Measurements from ENCODE around the gene ELP2.

The ELP2 gene

DNA sequence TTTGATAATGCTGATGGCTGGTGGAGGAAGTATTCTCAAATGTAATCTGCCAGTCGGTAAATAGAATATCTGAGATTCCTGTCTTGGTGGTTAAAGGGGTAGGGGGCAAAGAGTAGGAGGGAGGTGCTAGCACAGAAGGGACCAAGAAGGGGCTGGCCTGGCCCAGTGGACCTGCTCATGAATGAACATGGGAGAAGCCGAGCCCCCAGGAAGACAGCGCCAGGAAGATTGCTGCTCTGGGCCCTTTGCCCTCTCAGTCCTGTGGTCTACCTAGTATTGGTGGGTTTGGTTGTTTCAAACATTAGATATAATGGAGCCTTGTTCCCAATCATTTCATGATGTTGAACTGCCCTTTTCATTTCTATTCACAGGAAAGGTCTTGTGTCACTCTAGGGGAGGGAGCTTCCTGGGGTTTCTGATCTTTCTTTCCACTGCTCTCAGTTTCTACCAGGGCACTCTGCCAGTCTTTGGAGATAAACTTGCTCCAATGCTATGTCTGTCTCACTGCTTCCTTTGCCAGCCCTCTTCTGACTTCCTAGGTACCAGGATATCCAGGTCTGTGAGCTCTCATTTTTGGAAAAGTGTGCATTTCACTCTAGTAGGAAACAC, 52.3 kb downstream of the ELP2 start:
- POLR2A ChIA-PET, result no interaction called here
- Histone ChIP-seq H3K4me1 (ENCODE audit: control insufficient read depth, insufficient read depth, low read length) (no peaks in the 10 kb centered on the region), H3K27ac (ENCODE audit: extremely low read depth, low read depth, low read length) (no peak overlapping the region), H3K9me3 (ENCODE audit: control insufficient read depth, insufficient read depth, low read depth, low read length) (no peaks in the 10 kb centered on the region), H3K4me3 (ENCODE audit: low read depth, low read length) (no peak overlapping the region), H3K36me3 (ENCODE audit: control insufficient read depth in 2 of 2, insufficient read depth in 1 of 2, low read length in 2 of 2) (peaks cover 0 to 10% of the 10 kb centered on the region in 2 experiments; a peak in 1 of 3 replicates)
- CTCF ChIA-PET, result interaction anchor here (0.6 to 1.6 kb wide), 2 partner anchors 98 to 103 kb away, joined by 3 read pairs; no protein-coding TSS in a partner anchor
- TF ChIP-seq ZNF335 (tag by site-specific recombination; conservative IDR thresholded peaks at IDR 0.05), result no peak
- TF ChIP-seq PRDM1 (tag by site-specific recombination; IDR thresholded peaks at IDR 0.05), result 0 out of 2 replicates have a peak, but pooled peaks have one; percentile 16

DNA sequence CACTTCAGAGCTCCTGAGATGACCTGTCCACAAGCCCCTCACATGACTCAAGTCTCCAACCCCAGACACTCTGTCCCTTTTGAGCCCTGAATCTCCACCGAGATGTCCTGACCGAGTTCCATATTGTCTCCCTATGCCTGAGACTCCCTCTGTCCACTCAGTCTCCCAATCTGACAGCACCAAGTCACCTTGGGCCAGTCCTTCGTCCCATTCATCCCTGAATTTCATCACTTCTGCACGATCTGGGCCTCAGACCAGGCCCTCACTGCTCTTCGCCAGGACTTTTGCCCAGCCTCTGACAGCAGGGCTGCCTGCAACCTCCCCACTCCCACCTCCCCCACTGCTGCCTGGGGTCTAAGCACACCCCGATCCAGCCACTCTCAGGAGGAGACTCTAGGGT, 53.3 kb downstream of the ELP2 start:
- H3K4me1 ChIP-seq (ENCODE audit: control insufficient read depth, insufficient read depth, low read length), result no peaks in the 10 kb centered on the region

More for the DNA sequence above, 53.3 kb downstream of the ELP2 start:
- Histone ChIP-seq H3K36me3 (ENCODE audit: control insufficient read depth in 2 of 2, insufficient read depth in 1 of 2, low read length in 2 of 2) (peaks cover 0 to 3% of the 10 kb centered on the region in 2 experiments; a peak in 1 of 3 replicates), H3K27ac (ENCODE audit: extremely low read depth, low read depth, low read length) (no peak overlapping the region), H3K4me3 (ENCODE audit: low read depth, low read length) (no peak overlapping the region), H3K9me3 (ENCODE audit: control insufficient read depth, insufficient read depth, low read depth, low read length) (no peaks in the 10 kb centered on the region)
- TF ChIP-seq ZNF561 (tag by site-specific recombination; IDR thresholded peaks at IDR 0.05; ENCODE audit: borderline replicate concordance) (no peak), ZNF354C (tag by site-specific recombination; IDR thresholded peaks at IDR 0.05; ENCODE audit: borderline replicate concordance, low read depth) (no peak), OSR2 (tag by site-specific recombination; IDR thresholded peaks at IDR 0.05) (no peak), ZNF2 (tag by site-specific recombination; IDR thresholded peaks at IDR 0.05) (no peak), ZNF548 (tag by site-specific recombination; IDR thresholded peaks at IDR 0.05) (no peak), ZNF558 (tag by site-specific recombination; IDR thresholded peaks at IDR 0.05) (no peak), ZNF544 (tag by site-specific recombination; IDR thresholded peaks at IDR 0.05) (no peak), ZNF785 (tag by site-specific recombination; IDR thresholded peaks at IDR 0.05) (no peak), ZNF529 (tag by site-specific recombination; IDR thresholded peaks at IDR 0.05; ENCODE audit: insufficient replicate concordance) (no peak), ZNF837 (tag by site-specific recombination; IDR thresholded peaks at IDR 0.05) (no peak), ZNF623 (tag by site-specific recombination; IDR thresholded peaks at IDR 0.05) (no peak), ZNF10 (tag by site-specific recombination; IDR thresholded peaks at IDR 0.05) (no peak), KLF7 (tag by site-specific recombination; IDR thresholded peaks at IDR 0.05; ENCODE audit: borderline replicate concordance) (no peak), ZNF654 (tag by site-specific recombination; IDR thresholded peaks at IDR 0.05; ENCODE audit: low read depth) (no peak), MZF1 (tag by site-specific recombination; IDR thresholded peaks at IDR 0.05; ENCODE audit: borderline replicate concordance) (no peak), SALL2 (tag by site-specific recombination; IDR thresholded peaks at IDR 0.05; ENCODE audit: borderline replicate concordance) (no peak)
- TF ChIP-seq, protein P1, sequence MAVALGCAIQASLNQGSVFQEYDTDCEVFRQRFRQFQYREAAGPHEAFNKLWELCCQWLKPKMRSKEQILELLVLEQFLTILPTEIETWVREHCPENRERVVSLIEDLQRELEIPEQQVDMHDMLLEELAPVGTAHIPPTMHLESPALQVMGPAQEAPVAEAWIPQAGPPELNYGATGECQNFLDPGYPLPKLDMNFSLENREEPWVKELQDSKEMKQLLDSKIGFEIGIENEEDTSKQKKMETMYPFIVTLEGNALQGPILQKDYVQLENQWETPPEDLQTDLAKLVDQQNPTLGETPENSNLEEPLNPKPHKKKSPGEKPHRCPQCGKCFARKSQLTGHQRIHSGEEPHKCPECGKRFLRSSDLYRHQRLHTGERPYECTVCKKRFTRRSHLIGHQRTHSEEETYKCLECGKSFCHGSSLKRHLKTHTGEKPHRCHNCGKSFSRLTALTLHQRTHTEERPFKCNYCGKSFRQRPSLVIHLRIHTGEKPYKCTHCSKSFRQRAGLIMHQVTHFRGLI (tag by site-specific recombination; IDR thresholded peaks at IDR 0.05), result no peak
- TF ChIP-seq, protein P2, sequence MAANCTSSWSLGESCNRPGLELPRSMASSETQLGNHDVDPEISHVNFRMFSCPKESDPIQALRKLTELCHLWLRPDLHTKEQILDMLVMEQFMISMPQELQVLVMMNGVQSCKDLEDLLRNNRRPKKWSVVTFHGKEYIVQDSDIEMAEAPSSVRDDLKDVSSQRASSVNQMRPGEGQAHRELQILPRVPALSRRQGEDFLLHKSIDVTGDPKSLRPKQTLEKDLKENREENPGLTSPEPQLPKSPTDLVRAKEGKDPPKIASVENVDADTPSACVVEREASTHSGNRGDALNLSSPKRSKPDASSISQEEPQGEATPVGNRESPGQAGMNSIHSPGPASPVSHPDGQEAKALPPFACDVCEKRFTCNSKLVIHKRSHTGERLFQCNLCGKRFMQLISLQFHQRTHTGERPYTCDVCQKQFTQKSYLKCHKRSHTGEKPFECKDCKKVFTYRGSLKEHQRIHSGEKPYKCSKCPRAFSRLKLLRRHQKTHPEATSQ (tag by site-specific recombination; IDR thresholded peaks at IDR 0.05), result no peak
- TF ChIP-seq, protein P3, sequence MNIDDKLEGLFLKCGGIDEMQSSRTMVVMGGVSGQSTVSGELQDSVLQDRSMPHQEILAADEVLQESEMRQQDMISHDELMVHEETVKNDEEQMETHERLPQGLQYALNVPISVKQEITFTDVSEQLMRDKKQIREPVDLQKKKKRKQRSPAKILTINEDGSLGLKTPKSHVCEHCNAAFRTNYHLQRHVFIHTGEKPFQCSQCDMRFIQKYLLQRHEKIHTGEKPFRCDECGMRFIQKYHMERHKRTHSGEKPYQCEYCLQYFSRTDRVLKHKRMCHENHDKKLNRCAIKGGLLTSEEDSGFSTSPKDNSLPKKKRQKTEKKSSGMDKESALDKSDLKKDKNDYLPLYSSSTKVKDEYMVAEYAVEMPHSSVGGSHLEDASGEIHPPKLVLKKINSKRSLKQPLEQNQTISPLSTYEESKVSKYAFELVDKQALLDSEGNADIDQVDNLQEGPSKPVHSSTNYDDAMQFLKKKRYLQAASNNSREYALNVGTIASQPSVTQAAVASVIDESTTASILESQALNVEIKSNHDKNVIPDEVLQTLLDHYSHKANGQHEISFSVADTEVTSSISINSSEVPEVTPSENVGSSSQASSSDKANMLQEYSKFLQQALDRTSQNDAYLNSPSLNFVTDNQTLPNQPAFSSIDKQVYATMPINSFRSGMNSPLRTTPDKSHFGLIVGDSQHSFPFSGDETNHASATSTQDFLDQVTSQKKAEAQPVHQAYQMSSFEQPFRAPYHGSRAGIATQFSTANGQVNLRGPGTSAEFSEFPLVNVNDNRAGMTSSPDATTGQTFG (tag by site-specific recombination; IDR thresholded peaks at IDR 0.05; ENCODE audit: borderline replicate concordance), result no peak
- TF ChIP-seq, protein P4, sequence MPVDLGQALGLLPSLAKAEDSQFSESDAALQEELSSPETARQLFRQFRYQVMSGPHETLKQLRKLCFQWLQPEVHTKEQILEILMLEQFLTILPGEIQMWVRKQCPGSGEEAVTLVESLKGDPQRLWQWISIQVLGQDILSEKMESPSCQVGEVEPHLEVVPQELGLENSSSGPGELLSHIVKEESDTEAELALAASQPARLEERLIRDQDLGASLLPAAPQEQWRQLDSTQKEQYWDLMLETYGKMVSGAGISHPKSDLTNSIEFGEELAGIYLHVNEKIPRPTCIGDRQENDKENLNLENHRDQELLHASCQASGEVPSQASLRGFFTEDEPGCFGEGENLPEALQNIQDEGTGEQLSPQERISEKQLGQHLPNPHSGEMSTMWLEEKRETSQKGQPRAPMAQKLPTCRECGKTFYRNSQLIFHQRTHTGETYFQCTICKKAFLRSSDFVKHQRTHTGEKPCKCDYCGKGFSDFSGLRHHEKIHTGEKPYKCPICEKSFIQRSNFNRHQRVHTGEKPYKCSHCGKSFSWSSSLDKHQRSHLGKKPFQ (tag by site-specific recombination; IDR thresholded peaks at IDR 0.05), result no peak
- CTCF ChIA-PET, result interaction anchor here (0.6 kb wide), 1 partner anchor 96 kb away, joined by 3 read pairs; no protein-coding TSS in a partner anchor
- POLR2A ChIA-PET, result no interaction called here
